NB4 (cell line): ENCODE data around the gene TMEM242.

Experiments used
- DNase-seq: peaks from one replicate; pipeline ENCODE4 v3.0.0; 2010; ENCODE audit warnings: low read depth
- H3K4me3 ChIP-seq: one replicate; pipeline ENCODE4 v1.5.1; 2011; ENCODE audit warnings: mild to moderate bottlenecking, low read depth, low read length, moderate library complexity
- MAX ChIP-seq: IDR thresholded peaks from 2 replicates; pipeline ENCODE4 v1.6.1; 2011; ENCODE audit warnings: low read depth, low read length
- MYC ChIP-seq: IDR thresholded peaks from 2 replicates; pipeline ENCODE4 v1.6.1; 2011; ENCODE audit warnings: low read depth, low read length
- POLR2A ChIP-seq: IDR thresholded peaks from 2 replicates; pipeline ENCODE4 v1.6.1; 2011; ENCODE audit warnings: mild to moderate bottlenecking; ENCODE audit not compliant: insufficient read length; ENCODE audit errors: extremely low read depth
- TF ChIP-seq, protein P1 (sequence below): IDR thresholded peaks from one replicate; pipeline ENCODE4 v1.5.1; 2012; ENCODE audit warnings: low read depth, low read length

Gene TMEM242

DNA sequence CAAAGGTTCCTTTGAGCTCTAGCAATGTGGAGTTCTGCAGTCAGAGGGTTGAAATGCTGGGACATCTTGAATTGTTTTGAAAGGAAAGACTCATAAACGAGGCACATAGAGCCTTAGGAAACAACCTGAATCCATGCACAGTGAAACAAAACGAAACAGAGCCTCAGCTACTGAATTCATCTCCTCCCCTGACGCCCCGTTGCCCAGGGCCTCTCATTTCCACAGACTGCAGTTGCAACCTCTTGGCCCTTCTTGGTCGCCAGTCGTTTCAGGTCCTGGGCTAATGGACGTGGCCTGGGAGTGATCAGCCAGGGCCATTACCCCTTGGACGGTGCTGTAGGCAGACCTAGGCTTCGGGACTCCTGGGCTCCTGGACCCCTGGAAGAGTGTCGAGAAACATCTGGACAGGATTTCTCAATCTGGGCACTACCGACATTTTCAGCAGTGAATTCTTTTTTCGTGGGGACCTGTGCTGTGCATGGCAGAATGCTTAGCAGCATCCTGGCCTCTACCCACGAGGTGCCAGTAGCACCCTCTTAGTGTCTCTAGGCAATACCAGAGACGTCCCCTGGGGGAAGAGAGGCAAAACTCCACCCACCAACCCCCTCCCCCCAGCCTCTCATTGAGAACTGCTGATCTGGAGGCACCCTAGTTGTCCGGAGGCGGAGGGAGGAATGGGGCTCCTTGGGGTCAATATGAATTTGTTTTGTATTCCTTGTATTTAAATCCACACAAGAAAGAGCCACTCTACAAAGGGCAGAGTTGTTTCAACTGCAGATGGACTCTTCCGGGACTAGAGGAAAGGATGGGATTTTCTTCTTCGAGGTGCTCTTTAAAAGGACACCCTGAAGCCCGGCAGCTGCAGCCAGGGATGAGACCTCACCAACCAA lies 50.2 kb downstream of the TMEM242 start:
- peak; percentile 52 for DNase-seq

DNA sequence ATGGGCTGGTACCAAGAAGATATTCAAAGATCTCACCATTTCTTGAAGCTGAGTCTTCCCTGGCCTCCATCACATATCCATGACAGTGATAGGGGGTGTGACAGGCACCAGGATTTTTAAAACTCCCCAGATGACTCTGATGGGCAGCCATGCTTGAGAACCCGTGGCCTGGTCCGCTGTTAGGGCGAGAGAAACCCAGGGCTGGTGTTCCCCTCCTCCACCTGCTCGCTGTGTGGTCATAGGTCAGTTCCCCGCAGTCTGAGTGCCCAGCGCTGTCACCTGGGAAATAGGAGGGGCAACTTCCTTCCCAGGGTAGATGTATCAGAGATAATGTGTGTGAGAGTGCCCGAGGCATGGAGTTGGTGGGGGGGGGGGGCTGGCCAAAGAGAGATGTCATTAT lies 50.9 kb downstream of the TMEM242 start:
- TF ChIP-seq MAX (no peak), MYC (no peak), POLR2A (no peak)
- TF ChIP-seq, protein P1, sequence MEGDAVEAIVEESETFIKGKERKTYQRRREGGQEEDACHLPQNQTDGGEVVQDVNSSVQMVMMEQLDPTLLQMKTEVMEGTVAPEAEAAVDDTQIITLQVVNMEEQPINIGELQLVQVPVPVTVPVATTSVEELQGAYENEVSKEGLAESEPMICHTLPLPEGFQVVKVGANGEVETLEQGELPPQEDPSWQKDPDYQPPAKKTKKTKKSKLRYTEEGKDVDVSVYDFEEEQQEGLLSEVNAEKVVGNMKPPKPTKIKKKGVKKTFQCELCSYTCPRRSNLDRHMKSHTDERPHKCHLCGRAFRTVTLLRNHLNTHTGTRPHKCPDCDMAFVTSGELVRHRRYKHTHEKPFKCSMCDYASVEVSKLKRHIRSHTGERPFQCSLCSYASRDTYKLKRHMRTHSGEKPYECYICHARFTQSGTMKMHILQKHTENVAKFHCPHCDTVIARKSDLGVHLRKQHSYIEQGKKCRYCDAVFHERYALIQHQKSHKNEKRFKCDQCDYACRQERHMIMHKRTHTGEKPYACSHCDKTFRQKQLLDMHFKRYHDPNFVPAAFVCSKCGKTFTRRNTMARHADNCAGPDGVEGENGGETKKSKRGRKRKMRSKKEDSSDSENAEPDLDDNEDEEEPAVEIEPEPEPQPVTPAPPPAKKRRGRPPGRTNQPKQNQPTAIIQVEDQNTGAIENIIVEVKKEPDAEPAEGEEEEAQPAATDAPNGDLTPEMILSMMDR: no peak
- no peak overlapping the region for H3K4me3 ChIP-seq
- DNase-seq: no peak

More for the DNA sequence above, 50.2 kb downstream of the TMEM242 start:
- no peak overlapping the region for H3K4me3 ChIP-seq
- no peak for TF ChIP-seq MYC
- TF ChIP-seq MAX: no peak
- TF ChIP-seq POLR2A: no peak
- TF ChIP-seq, protein P1: no peak

DNA sequence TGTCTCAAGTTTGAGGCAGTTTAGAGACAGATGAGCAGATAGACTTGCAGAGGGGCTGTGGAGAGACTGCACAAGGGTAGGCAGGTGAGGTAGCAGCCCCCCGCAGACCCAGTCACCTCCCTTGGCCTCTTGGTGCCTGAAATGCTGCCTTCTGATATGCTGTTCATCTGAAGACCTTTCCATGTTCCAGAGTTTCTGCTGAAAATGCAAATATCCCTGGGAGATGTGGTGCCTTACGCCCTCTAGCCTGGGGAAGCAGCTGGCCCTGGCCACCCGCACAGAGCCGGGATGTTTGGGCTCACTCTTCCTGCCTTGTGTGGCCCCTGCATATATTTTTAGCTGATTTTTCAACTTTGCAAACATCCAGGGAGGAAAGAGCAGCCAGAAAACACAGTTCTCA lies 51.4 kb downstream of the TMEM242 start:
- H3K4me3 ChIP-seq: no peak overlapping the region

DNA sequence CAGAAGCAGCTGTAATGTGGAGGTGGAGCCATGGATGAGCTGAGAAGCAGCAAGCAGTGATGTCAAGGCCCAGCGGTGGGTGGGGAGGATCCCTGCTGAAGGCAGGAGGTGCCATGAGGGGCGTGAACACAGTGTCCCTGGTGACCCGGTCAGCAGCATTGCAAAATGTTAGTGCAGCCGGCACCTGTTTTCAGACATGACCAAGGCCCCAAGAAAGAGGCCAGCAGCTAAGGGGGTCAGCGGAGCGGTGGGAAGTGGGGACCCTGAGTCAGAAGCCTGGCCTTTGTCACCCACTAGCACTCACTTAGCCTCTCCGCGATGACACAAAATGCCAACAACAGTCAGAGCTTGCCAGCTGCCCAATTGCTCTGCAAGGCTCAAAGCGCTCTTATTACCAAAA lies 51.9 kb downstream of the TMEM242 start:
- H3K4me3 ChIP-seq: no peak overlapping the region
- no peak for DNase-seq
- TF ChIP-seq MAX (no peak), POLR2A (no peak), MYC (no peak)
- TF ChIP-seq, protein P1: no peak

More for the DNA sequence above, 51.4 kb downstream of the TMEM242 start:
- no peak for DNase-seq
- no peak for TF ChIP-seq POLR2A
- TF ChIP-seq MYC: no peak
- TF ChIP-seq, protein P1: no peak
- TF ChIP-seq MAX: no peak

DNA sequence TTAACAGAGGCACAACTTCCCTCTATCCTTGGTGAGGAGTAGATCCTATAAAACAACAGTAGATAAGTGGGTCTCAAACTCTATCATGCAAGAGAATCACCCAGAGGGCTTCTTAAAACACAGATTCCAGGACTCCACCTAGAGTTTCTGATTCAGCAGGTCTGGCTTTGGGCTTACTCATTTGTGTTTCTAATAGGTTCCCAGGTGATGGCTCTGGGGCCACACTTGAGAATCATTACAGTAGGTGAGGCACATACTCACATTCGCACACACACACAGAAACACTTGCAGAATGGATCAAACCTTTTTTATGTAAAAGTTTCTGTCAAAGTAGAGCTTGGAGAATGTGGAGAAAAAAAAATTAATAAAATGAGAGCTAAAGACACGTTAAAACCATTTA lies 52.4 kb downstream of the TMEM242 start:
- DNase-seq: no peak
- TF ChIP-seq POLR2A: no peak
- TF ChIP-seq MYC: no peak
- TF ChIP-seq MAX: no peak
- TF ChIP-seq, protein P1: no peak
- no peak overlapping the region for H3K4me3 ChIP-seq
